AG04449 (cell line): Measurements from ENCODE around the gene NAALADL2.
A peak's percentile ranks its signal among the peaks of the same experiment; 100 is the strongest.

Source experiments
- CTCF ChIA-PET: fragments of 350-600 bp; formaldehyde crosslinking; extraction: SDS; loops from one replicate; lab custom pipeline; 2021; ENCODE audit warnings: antibody characterized with exemption; lab: Yijun Ruan, JAX
- POLR2A ChIA-PET: fragments of 400-600, 350-600 bp; formaldehyde crosslinking; extraction: SDS; loops from one replicate; lab custom pipeline; 2020; ENCODE audit warnings: antibody characterized with exemption, inconsistent platforms; lab: Yijun Ruan, JAX
- DNase-seq: peaks from one replicate; pipeline ENCODE4 v3.0.0-alpha.2; 2010; ENCODE audit warnings: low read depth, low spot score
- H3K4me3 ChIP-seq: 2 replicates; pipeline ENCODE4 v1.5.1; 2011; ENCODE audit warnings: low read depth, mild to moderate bottlenecking, control low read depth, low read length
- CTCF ChIP-seq: IDR thresholded peaks from one replicate; pipeline ENCODE4 v1.5.1; 2011; ENCODE audit warnings: mild to moderate bottlenecking, moderate library complexity, low read length, control low read depth, inconsistent platforms; ENCODE audit not compliant: insufficient read depth; ENCODE audit errors: missing control alignments

Gene NAALADL2

GRCh38 chr3:175386630-175387029 lies 527.5 kb downstream of the NAALADL2 start:
- POLR2A ChIA-PET, result no interaction called here
- CTCF ChIA-PET, result no interaction called here
- no peak overlapping the region for H3K4me3 ChIP-seq
- TF ChIP-seq CTCF, result no peak
- peak; percentile 60 for DNase-seq

DNA sequence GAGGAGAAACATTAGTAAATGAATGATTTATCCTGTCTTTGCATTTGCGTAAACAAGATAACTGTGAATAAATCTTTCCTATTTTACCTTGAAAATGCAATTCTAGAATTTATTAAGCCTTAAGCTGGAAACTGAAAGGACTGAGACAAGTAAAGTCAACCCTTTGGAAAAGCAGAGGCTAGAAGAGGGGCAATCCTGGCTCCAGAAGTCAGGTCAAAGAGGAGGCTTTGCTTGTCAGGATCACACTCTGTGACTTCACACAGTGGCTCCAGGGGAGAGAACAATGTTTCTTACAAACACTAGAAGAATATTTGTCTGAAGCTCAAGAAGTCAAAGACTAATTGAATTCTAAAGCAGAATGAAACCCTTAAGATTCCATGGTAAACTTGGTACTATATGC lies 530.4 kb downstream of the NAALADL2 start:
- TF ChIP-seq CTCF, result no peak
- DNase-seq, result no peak
- no peak overlapping the region for H3K4me3 ChIP-seq
- POLR2A ChIA-PET, result no interaction called here
- CTCF ChIA-PET, result no interaction called here

DNA sequence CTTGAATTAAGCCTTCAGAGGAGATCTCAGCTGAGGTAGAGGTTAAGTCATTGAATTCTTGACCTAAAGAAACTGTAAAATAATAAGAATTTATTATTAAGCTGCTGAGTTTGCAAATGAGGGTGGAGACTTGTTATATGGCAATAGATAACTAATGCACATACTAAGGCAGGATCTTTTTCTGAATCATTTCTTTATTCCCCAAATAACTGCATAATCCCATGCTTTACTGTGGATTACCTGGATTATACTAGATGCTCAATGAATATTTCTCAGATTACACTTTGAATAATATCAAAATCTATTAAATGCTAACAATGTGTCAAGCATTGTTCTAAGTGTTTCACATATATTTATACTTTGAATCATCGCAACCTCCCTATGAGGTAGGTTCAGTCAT lies 532.5 kb downstream of the NAALADL2 start:
- ChIA-PET POLR2A (no interaction called here), CTCF (no interaction called here)
- no peak for DNase-seq
- no peak overlapping the region for H3K4me3 ChIP-seq
- TF ChIP-seq CTCF, result no peak

DNA sequence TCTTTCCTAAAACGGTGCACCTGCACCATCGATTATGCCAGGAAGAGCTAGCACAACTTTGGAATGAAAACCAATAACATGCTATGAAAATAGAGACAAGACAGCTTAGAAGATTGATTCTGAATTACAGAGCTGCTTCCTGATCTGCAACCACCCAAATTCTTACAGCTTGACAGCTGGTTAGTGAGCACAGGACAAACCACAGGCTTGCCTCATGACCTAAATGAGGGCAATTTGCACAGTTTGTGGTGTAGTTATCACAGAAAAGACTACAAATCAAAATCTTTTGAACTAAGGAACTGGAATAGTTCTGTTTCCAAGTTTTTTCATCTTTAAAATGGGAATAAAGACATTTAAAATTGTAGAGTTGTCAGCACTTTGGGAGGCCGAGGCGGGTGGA lies 533.5 kb downstream of the NAALADL2 start:
- no peak overlapping the region for H3K4me3 ChIP-seq
- POLR2A ChIA-PET, result no interaction called here
- DNase-seq, result peak; percentile 44
- no peak for TF ChIP-seq CTCF
- CTCF ChIA-PET, result no interaction called here

DNA sequence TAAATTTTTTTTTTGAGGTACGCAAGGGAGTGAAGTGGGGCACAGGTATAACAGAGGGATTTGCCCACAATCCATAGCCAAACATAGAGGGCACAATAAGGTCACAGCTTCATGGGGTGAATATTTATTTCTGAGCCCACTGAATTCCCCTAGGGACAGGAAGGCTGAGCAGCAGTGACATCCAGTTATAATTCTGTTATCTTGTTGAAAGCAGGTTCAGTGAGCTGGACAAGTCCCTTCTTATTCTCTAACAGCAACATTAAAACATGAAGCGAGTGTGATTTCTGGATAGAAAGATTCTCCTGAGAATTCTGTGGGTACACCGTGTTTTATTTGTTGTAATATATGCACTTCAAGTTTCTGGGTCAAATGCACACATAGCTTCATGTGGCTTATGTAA lies 538.2 kb downstream of the NAALADL2 start:
- CTCF ChIA-PET, result no interaction called here

GRCh38 chr3:175398676-175399075 lies 539.5 kb downstream of the NAALADL2 start:
- no peak overlapping the region for H3K4me3 ChIP-seq
- no peak for TF ChIP-seq CTCF
- no peak for DNase-seq
- ChIA-PET POLR2A (no interaction called here), CTCF (no interaction called here)

More for the DNA sequence above, 538.2 kb downstream of the NAALADL2 start:
- no peak for DNase-seq
- POLR2A ChIA-PET, result no interaction called here
- TF ChIP-seq CTCF, result no peak
- H3K4me3 ChIP-seq, result no peak overlapping the region
